GM04503 (cell line): ENCODE measurements around the gene MAGEA4.
"Not testable (repeated sequence)": the region's sequence is repeated elsewhere in the genome, so short reads cannot be mapped to it uniquely, and the experiment has no call there.

Experiments
- DNase-seq: peaks from one replicate; pipeline ENCODE4 v3.0.0-alpha.2; 2012; ENCODE audit warnings: low read depth

The MAGEA4 gene

GRCh38 chrX:151912780-151913179 lies at the start of gene MAGEA4:
Gene MAGEA4, plus strand, starts transcription at chrX:151912889. Its CDS starts 10,776 bp downstream, at chrX:151923665.
- DNase-seq, result no peak

GRCh38 chrX:151870602-151871001 lies 42.1 kb upstream of the MAGEA4 start:
- peak; percentile 45 for DNase-seq

GRCh38 chrX:151871244-151871643 lies 41.4 kb upstream of the MAGEA4 start:
- peak; percentile 76 for DNase-seq

- no peak for DNase-seq
Observed at GRCh38 chrX:151873096-151873495, 39.6 kb upstream of the MAGEA4 start.

- no peak for DNase-seq
Observed at GRCh38 chrX:151875270-151876026, 37.2 kb upstream of the MAGEA4 start.

- DNase-seq, result no peak
Observed at GRCh38 chrX:151878574-151878973, 34.1 kb upstream of the MAGEA4 start.

- DNase-seq, result no peak
Observed at GRCh38 chrX:151879856-151880255, 32.8 kb upstream of the MAGEA4 start.

GRCh38 chrX:151880895-151881294 lies 31.8 kb upstream of the MAGEA4 start:
- DNase-seq, result no peak

GRCh38 chrX:151889421-151889820 lies 23.3 kb upstream of the MAGEA4 start:
- DNase-seq, result no peak

- DNase-seq, result peak; percentile 38
Observed at GRCh38 chrX:151896734-151897474, 15.8 kb upstream of the MAGEA4 start.

GRCh38 chrX:151899622-151900021 lies 13.1 kb upstream of the MAGEA4 start:
- DNase-seq, result no peak

- no peak for DNase-seq
Observed at GRCh38 chrX:151901826-151902225, 10.9 kb upstream of the MAGEA4 start.

- DNase-seq, result peak; percentile 69
Observed at GRCh38 chrX:151902813-151903591, 9.7 kb upstream of the MAGEA4 start.

GRCh38 chrX:151904989-151905388 lies 7.7 kb upstream of the MAGEA4 start:
- DNase-seq, result no peak

- no peak for DNase-seq
Observed at GRCh38 chrX:151912221-151912620, 468 bp upstream of the MAGEA4 start.

GRCh38 chrX:151918736-151919135 lies 6.0 kb downstream of the MAGEA4 start:
- DNase-seq, result not testable (repeated sequence)

GRCh38 chrX:151919610-151920009 lies 6.9 kb downstream of the MAGEA4 start:
- no peak for DNase-seq

- DNase-seq, result no peak
Observed at GRCh38 chrX:151920101-151920500, 7.4 kb downstream of the MAGEA4 start.

- DNase-seq, result no peak
Observed at GRCh38 chrX:151920530-151920929, 7.8 kb downstream of the MAGEA4 start.

- DNase-seq, result no peak
Observed at GRCh38 chrX:151921292-151921691, 8.6 kb downstream of the MAGEA4 start.

GRCh38 chrX:151921866-151922265 lies 9.2 kb downstream of the MAGEA4 start:
- no peak for DNase-seq

GRCh38 chrX:151922692-151923091 lies 10.0 kb downstream of the MAGEA4 start:
- DNase-seq, result no peak

GRCh38 chrX:151923648-151924047 lies 11.0 kb downstream of the MAGEA4 start:
- DNase-seq, result no peak
